Thoracic aorta (tissue), 2 donors: ENCODE results near the gene ADTRP. TPM values are rescaled to one million over a fixed set of nuclear protein-coding genes. Genes with fewer than 3 reads are reported as not detected.

ENCODE experiments used
- ATAC-seq: fragments of 150-250 bp; one replicate; pipeline ENCODE4 v1.8.0; 2017; ENCODE audit warnings: low read depth; ENCODE audit not compliant: insufficient number of reproducible peaks, low FRiP score
- DNase-seq: peaks from one replicate; pipeline ENCODE4 v3.0.0-alpha.2; 2020; ENCODE audit warnings: low spot score
- H3K27ac ChIP-seq, 2 donors: fragments of 200-600 bp; sonication (generic); 1 replicate in 1 of 2; 2 replicates in 1 of 2; pipeline ENCODE4 v1.5.1; 2016; ENCODE audit warnings: mild to moderate bottlenecking in 2 of 2, moderate library complexity in 2 of 2
- H3K27me3 ChIP-seq: fragments of 200-600 bp; sonication (generic); replicated peaks from 2 replicates; pipeline ENCODE4 v1.6.0; 2016; ENCODE audit warnings: mild to moderate bottlenecking; ENCODE audit not compliant: insufficient read depth
- H3K36me3 ChIP-seq: fragments of 200-600 bp; sonication (generic); one replicate; pipeline ENCODE4 v1.5.1; 2016
- H3K4me1 ChIP-seq, 2 donors: fragments of 200-600 bp; sonication (generic); 1 replicate in 1 of 2; 2 replicates in 1 of 2; pipeline versions ENCODE4 v1.5.1 to v1.6.0; 2016; ENCODE audit warnings: low read depth in 2 of 2, mild to moderate bottlenecking in 1 of 2; ENCODE audit not compliant: control insufficient read depth in 1 of 2
- H3K4me3 ChIP-seq: fragments of 200-600 bp; sonication (generic); 2 replicates; pipeline ENCODE4 v1.5.1; 2016; ENCODE audit warnings: mild to moderate bottlenecking
- H3K9me3 ChIP-seq: fragments of 200-600 bp; sonication (generic); 2 replicates; pipeline ENCODE4 v1.5.1; 2016
- total RNA-seq, 2 donors: library from RNA; depleted of rRNA; stranded (reverse); fragments of >200 nt; gene quantifications; one replicate each; pipeline versions ENCODE4 v1.1.0 to v1.2.3, GENCODE V29; 2016
- TF ChIP-seq, protein P1 (sequence below): fragments of 200-600 bp; sonication (generic); IDR thresholded peaks from one replicate; pipeline ENCODE4 v1.5.1; 2019; ENCODE audit warnings: antibody characterized with exemption

The ADTRP gene
- total RNA-seq, 2 donors from 2014 or later: not detected

- H3K4me1 ChIP-seq: peaks cover 7 to 21% of the 10 kb centered on the region in 2 donors
- peak overlapping the region; percentile 50 to 64 for H3K27ac ChIP-seq
- no peaks in the 10 kb centered on the region for H3K27me3 ChIP-seq
- peak; percentile 69 for ATAC-seq
- no peak overlapping the region for H3K4me3 ChIP-seq
- DNase-seq: peak; percentile 60
- TF ChIP-seq, protein P1, sequence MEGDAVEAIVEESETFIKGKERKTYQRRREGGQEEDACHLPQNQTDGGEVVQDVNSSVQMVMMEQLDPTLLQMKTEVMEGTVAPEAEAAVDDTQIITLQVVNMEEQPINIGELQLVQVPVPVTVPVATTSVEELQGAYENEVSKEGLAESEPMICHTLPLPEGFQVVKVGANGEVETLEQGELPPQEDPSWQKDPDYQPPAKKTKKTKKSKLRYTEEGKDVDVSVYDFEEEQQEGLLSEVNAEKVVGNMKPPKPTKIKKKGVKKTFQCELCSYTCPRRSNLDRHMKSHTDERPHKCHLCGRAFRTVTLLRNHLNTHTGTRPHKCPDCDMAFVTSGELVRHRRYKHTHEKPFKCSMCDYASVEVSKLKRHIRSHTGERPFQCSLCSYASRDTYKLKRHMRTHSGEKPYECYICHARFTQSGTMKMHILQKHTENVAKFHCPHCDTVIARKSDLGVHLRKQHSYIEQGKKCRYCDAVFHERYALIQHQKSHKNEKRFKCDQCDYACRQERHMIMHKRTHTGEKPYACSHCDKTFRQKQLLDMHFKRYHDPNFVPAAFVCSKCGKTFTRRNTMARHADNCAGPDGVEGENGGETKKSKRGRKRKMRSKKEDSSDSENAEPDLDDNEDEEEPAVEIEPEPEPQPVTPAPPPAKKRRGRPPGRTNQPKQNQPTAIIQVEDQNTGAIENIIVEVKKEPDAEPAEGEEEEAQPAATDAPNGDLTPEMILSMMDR: no peak
- H3K9me3 ChIP-seq: no peaks in the 10 kb centered on the region
- no peaks in the 10 kb centered on the region for H3K36me3 ChIP-seq
Measured at GRCh38 chr6:11810039-11810541, 31.5 kb upstream of the ADTRP start.

DNA sequence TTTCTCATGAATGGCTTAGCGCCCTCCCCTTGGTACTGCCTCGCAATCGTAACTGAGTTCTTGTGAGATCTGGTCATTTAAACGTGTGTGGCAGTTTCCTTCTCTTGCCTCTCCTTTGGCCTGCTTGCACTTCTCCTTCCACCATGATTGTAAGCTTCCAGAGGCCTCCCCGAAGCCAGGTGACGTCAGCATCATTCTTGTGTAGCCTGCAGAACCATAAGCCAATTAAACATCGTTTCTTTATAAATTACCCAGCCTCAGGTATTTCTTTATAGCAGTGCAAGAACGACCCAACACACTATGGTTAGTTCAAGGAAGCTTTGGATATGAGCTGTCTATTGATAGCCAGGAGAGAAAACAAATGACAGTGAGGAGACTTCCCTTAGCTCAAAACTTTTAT lies 29.5 kb upstream of the ADTRP start:
- no peak overlapping the region for H3K4me3 ChIP-seq
- H3K36me3 ChIP-seq: no peaks in the 10 kb centered on the region
- H3K27ac ChIP-seq: no peak overlapping the region
- DNase-seq (no peak), ATAC-seq (no peak)
- TF ChIP-seq, protein P1: no peak
- H3K9me3 ChIP-seq: no peaks in the 10 kb centered on the region
- H3K27me3 ChIP-seq: no peaks in the 10 kb centered on the region
- peaks cover 7 to 20% of the 10 kb centered on the region in 2 donors for H3K4me1 ChIP-seq

DNA sequence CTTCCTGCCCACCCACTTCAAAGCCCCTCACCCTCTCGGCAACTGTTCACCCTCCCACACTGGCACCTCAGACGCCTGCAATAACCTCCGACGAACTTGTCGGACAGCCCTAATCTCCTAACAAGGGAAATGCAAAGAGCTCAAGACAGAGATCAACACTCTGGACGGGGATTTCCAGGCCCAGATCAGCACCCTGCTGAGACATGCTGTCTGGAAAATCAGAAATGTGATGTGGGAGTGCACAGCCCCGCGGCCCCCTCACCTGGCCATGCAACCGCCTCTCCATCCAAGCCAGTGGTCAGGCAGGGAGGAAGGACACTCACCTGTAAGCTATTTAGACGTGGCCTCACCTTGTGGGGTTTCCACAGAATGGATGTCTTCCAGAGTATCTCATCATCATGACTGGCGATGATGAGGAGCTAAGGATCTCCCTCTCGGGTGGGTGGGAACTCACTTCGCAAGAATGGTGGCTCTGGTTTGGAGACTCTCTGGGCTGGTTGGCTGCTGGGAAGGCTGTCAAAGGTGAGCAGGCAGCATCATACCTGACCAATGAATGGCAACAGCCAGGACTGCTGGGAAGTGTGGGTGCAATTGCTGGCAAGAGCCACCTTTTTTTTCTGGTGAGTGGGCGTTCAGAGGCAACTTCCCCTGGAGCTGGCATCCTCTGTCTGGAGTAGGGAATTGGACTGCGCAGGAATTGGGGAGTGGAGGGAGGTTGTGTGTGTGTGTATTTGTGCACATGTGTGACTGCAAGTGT lies 28.1 kb upstream of the ADTRP start:
- TF ChIP-seq, protein P1: no peak
- ATAC-seq: no peak
- no peaks in the 10 kb centered on the region for H3K36me3 ChIP-seq
- no peak for DNase-seq
- H3K27me3 ChIP-seq: no peaks in the 10 kb centered on the region
- H3K27ac ChIP-seq: no peak overlapping the region
- H3K4me1 ChIP-seq: peaks cover 7 to 20% of the 10 kb centered on the region in 2 donors
- no peak overlapping the region for H3K4me3 ChIP-seq
- no peaks in the 10 kb centered on the region for H3K9me3 ChIP-seq

DNA sequence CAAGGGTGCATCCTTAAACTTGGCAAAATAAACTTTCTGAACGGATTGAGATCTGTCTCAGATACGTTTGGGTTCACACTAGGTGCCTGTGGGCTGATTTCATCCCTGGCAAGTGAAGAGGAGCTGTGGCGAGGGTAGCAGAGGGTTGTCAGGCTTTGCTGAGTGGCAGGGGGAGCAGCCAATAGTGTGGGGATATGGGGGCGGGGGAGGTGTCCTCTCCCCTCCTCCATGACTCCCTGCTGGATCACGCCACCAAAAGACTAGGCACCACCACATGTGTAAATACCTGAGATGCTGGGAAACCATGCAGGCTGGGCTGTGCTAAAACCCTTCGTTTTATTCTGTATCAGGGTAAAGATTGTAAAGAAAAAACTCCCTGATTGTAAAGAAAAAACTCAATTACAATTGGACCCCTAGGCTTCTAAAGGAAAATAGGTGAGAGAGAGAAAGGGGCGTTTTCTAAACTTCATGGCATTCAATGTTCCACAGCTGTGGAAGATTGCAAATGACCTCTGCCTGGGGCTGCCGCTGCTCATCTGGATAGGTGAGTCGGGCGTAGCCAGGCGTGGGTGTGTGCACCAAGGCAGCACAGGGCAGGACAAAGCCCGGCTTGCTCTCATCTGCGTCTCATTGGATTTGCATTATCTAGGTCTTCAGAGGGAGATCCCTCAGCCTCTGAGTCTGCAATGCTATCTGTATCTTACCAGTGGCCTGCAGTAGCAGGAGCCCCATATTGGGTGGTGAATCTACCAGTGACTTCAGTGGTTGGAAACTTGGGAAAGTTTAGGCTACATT lies 26.9 kb upstream of the ADTRP start:
- H3K9me3 ChIP-seq: no peaks in the 10 kb centered on the region
- no peak overlapping the region for H3K27ac ChIP-seq
- ATAC-seq (no peak), DNase-seq (no peak)
- TF ChIP-seq, protein P1: no peak
- no peaks in the 10 kb centered on the region for H3K27me3 ChIP-seq
- no peaks in the 10 kb centered on the region for H3K36me3 ChIP-seq
- H3K4me3 ChIP-seq: no peak overlapping the region
- peaks cover 1 to 14% of the 10 kb centered on the region in 2 donors for H3K4me1 ChIP-seq

DNA sequence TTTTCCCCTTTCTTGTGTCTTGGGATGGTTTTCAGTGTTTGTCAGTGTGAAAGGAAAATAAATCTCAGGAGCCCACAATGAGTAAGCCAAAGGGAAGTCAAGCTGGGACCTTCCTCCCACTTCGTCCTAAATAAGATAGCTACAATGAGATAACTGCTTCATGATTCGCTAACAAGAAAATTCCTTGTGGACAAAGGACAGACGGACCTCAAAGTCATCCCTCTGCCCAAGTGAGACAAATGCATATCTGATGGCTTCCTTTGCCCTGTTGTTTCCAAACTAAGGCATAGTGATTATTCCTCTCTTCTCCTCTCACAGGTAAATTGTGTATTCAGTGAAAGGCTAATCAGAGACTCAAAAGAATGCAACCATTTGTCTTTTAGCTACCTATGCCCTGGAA lies 26.1 kb upstream of the ADTRP start:
- no peaks in the 10 kb centered on the region for H3K27me3 ChIP-seq
- DNase-seq: no peak
- no peaks in the 10 kb centered on the region for H3K9me3 ChIP-seq
- no peak overlapping the region for H3K27ac ChIP-seq
- ATAC-seq: no peak
- H3K36me3 ChIP-seq: no peaks in the 10 kb centered on the region
- TF ChIP-seq, protein P1: no peak
- peaks cover 0 to 7% of the 10 kb centered on the region in 2 donors for H3K4me1 ChIP-seq
- H3K4me3 ChIP-seq: no peak overlapping the region
